Measurements from ENCODE around the gene KRTAP29-1. TPM values are rescaled to one million over a fixed set of nuclear protein-coding genes. Genes with fewer than 3 reads are reported as not detected.

KRTAP29-1 gene
- total RNA-seq, 1 experiment from 2014 or later, result not detected

DNA sequence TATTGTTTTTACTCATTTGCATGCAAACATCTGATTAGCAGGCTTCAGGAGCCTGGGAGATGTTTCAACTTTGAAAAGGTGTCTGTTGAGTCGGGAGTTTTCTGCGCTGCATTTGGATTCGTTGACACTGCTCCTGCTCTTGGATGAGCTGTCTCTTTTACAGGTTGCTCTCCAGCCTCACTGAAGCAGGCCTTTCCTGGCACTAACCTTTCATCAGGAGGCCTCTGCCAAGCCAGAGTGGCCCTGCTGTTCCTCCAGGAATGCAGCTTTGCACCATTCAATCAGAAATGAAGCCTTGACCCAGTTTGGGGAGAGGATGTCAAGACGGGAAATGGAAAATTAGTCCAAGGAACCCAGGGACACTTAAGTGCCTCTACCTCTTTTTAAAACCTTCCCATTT is 330 bp upstream of the KRTAP29-1 start (continued):
- TF ChIP-seq AFF4 (CRISPR knock-in tag; IDR thresholded peaks at IDR 0.05; ENCODE audit: borderline replicate concordance) (no peak), SMAD3 (CRISPR knock-in tag; IDR thresholded peaks at IDR 0.05; ENCODE audit: borderline replicate concordance) (no peak), ZNF232 (CRISPR knock-in tag; IDR thresholded peaks at IDR 0.05) (no peak), MXD4 (CRISPR knock-in tag; IDR thresholded peaks at IDR 0.05; ENCODE audit: borderline replicate concordance) (no peak), AR (CRISPR knock-in tag; IDR thresholded peaks at IDR 0.05) (no peak), JUN (CRISPR knock-in tag; IDR thresholded peaks at IDR 0.05) (no peak), ZNF396 (CRISPR knock-in tag; IDR thresholded peaks at IDR 0.05; ENCODE audit: borderline replicate concordance) (no peak), ATF1 (CRISPR knock-in tag; IDR thresholded peaks at IDR 0.05) (no peak), RORB (CRISPR knock-in tag; IDR thresholded peaks at IDR 0.05) (no peak), TP53 (CRISPR knock-in tag; IDR thresholded peaks at IDR 0.05) (no peak), ZNF317 (CRISPR knock-in tag; IDR thresholded peaks at IDR 0.05; ENCODE audit: borderline replicate concordance, low read depth) (no peak)
- TF ChIP-seq, protein P1, sequence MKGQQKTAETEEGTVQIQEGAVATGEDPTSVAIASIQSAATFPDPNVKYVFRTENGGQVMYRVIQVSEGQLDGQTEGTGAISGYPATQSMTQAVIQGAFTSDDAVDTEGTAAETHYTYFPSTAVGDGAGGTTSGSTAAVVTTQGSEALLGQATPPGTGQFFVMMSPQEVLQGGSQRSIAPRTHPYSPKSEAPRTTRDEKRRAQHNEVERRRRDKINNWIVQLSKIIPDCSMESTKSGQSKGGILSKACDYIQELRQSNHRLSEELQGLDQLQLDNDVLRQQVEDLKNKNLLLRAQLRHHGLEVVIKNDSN (CRISPR knock-in tag; IDR thresholded peaks at IDR 0.05), result no peak
- TF ChIP-seq, protein P2, sequence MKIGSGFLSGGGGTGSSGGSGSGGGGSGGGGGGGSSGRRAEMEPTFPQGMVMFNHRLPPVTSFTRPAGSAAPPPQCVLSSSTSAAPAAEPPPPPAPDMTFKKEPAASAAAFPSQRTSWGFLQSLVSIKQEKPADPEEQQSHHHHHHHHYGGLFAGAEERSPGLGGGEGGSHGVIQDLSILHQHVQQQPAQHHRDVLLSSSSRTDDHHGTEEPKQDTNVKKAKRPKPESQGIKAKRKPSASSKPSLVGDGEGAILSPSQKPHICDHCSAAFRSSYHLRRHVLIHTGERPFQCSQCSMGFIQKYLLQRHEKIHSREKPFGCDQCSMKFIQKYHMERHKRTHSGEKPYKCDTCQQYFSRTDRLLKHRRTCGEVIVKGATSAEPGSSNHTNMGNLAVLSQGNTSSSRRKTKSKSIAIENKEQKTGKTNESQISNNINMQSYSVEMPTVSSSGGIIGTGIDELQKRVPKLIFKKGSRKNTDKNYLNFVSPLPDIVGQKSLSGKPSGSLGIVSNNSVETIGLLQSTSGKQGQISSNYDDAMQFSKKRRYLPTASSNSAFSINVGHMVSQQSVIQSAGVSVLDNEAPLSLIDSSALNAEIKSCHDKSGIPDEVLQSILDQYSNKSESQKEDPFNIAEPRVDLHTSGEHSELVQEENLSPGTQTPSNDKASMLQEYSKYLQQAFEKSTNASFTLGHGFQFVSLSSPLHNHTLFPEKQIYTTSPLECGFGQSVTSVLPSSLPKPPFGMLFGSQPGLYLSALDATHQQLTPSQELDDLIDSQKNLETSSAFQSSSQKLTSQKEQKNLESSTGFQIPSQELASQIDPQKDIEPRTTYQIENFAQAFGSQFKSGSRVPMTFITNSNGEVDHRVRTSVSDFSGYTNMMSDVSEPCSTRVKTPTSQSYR (CRISPR knock-in tag; IDR thresholded peaks at IDR 0.05), result no peak

DNA sequence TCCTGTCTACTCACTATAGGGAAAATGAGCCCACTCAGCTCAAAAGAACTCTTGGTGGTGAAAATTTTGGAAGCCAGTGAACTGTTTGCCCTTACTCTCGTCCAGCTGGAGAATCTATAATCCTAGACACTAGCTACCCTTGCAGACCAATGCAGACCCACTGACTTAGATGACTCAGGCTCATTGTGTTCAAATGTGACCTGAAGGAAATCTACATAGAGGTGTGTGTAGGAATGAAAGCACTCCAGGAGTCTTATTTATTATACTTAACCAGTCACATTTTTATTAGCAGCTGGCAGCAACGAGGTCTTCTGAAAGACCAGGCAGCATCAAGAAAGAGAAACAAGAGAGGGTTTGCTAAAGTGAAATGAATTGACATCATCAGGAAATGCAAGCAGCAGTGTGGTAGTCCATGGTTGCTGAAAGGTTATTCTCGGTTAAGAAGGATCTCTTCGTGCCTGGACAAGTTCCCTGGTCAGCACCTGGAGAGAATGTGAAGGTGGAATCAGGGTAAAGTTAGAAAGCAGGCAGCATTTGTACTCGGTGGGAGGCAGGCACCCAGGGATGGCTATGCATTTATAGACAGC is 1.4 kb downstream of the KRTAP29-1 start:
- CTCF ChIA-PET, result no interaction called here

More for the DNA sequence above, 1.4 kb downstream of the KRTAP29-1 start:
- no peak overlapping the region for H3K4me3 Mint-ChIP-seq
- H3K9me3 Mint-ChIP-seq, result peaks cover 6% of the 10 kb centered on the region; the same call in 1 of the 2 replicates
- H3K36me3 Mint-ChIP-seq, result no peaks in the 10 kb centered on the region
- POLR2A ChIA-PET, result no interaction called here
- no peak for ATAC-seq
- DNase-seq (ENCODE audit: low spot score), result no peak
- no peaks in the 10 kb centered on the region; the same call in 1 of the 2 replicates for H3K27me3 Mint-ChIP-seq (ENCODE audit: low read depth)
- peaks cover 7% of the 10 kb centered on the region; the same call in 1 of the 2 replicates for H3K4me1 Mint-ChIP-seq
- TF ChIP-seq ATF2 (CRISPR knock-in tag; IDR thresholded peaks at IDR 0.05; ENCODE audit: borderline replicate concordance, low read depth), result no peak
- TF ChIP-seq ZNF121 (CRISPR knock-in tag; IDR thresholded peaks at IDR 0.05), result no peak
- TF ChIP-seq FOXK1 (CRISPR knock-in tag; IDR thresholded peaks at IDR 0.05), result no peak
- no peak for TF ChIP-seq ELF4 (CRISPR knock-in tag; IDR thresholded peaks at IDR 0.05; ENCODE audit: low read depth)
- no peak for TF ChIP-seq ZNF425 (CRISPR knock-in tag; conservative IDR thresholded peaks at IDR 0.05)
- no peak for TF ChIP-seq ETV6 (CRISPR knock-in tag; IDR thresholded peaks at IDR 0.05)
- no peak for TF ChIP-seq GRHL2 (CRISPR knock-in tag; IDR thresholded peaks at IDR 0.05; ENCODE audit: insufficient replicate concordance, severe bottlenecking)
- no peak for TF ChIP-seq NR2C2 (CRISPR knock-in tag; IDR thresholded peaks at IDR 0.05)
- no peak for TF ChIP-seq MXD4 (CRISPR knock-in tag; IDR thresholded peaks at IDR 0.05; ENCODE audit: borderline replicate concordance)
- H3K27ac Mint-ChIP-seq, result no peak overlapping the region

All from WTC11 (cell line).